ENCODE results near the gene LEAP2.
"Not testable (repeated sequence)": the region's sequence is repeated elsewhere in the genome, so short reads cannot be mapped to it uniquely, and the experiment has no call there.

LEAP2 gene

GRCh38 chr5:132836852-132837251, 36.6 kb upstream of the LEAP2 start:
- H3K27me3 Mint-ChIP-seq = no peaks in the 10 kb centered on the region
- no peaks in the 10 kb centered on the region for H3K4me1 Mint-ChIP-seq (ENCODE audit: low read depth)
- no peak overlapping the region for H3K27ac Mint-ChIP-seq
- H3K4me3 Mint-ChIP-seq = no peak overlapping the region
- H3K9me3 Mint-ChIP-seq = no peaks in the 10 kb centered on the region
- no peaks in the 10 kb centered on the region for H3K36me3 Mint-ChIP-seq (ENCODE audit: low read depth)

- no peak overlapping the region for H3K4me3 Mint-ChIP-seq
- no peak overlapping the region for H3K27ac Mint-ChIP-seq
Observed at GRCh38 chr5:132837868-132838267, 35.6 kb upstream of the LEAP2 start.

GRCh38 chr5:132838516-132839282, 34.8 kb upstream of the LEAP2 start:
- no peak overlapping the region for H3K4me3 Mint-ChIP-seq
- no peaks in the 10 kb centered on the region for H3K9me3 Mint-ChIP-seq
- H3K27me3 Mint-ChIP-seq = no peaks in the 10 kb centered on the region
- no peaks in the 10 kb centered on the region for H3K4me1 Mint-ChIP-seq (ENCODE audit: low read depth)
- H3K36me3 Mint-ChIP-seq (ENCODE audit: low read depth) = no peaks in the 10 kb centered on the region
- H3K27ac Mint-ChIP-seq = no peak overlapping the region

More at GRCh38 chr5:132837868-132838267, 35.6 kb upstream of the LEAP2 start:
- H3K27me3 Mint-ChIP-seq = no peaks in the 10 kb centered on the region
- no peaks in the 10 kb centered on the region for H3K9me3 Mint-ChIP-seq
- H3K4me1 Mint-ChIP-seq (ENCODE audit: low read depth) = no peaks in the 10 kb centered on the region
- H3K36me3 Mint-ChIP-seq (ENCODE audit: low read depth) = no peaks in the 10 kb centered on the region

- no peaks in the 10 kb centered on the region for H3K27me3 Mint-ChIP-seq
- H3K27ac Mint-ChIP-seq = no peak overlapping the region
- H3K36me3 Mint-ChIP-seq (ENCODE audit: low read depth) = no peaks in the 10 kb centered on the region
- H3K4me3 Mint-ChIP-seq = no peak overlapping the region
- H3K9me3 Mint-ChIP-seq = no peaks in the 10 kb centered on the region
- H3K4me1 Mint-ChIP-seq (ENCODE audit: low read depth) = no peaks in the 10 kb centered on the region
Observed at GRCh38 chr5:132839426-132840301, 33.8 kb upstream of the LEAP2 start.

GRCh38 chr5:132840313-132840712, 33.2 kb upstream of the LEAP2 start:
- H3K27ac Mint-ChIP-seq = no peak overlapping the region
- no peaks in the 10 kb centered on the region for H3K4me1 Mint-ChIP-seq (ENCODE audit: low read depth)
- H3K36me3 Mint-ChIP-seq (ENCODE audit: low read depth) = no peaks in the 10 kb centered on the region
- no peaks in the 10 kb centered on the region for H3K27me3 Mint-ChIP-seq
- no peak overlapping the region for H3K4me3 Mint-ChIP-seq
- H3K9me3 Mint-ChIP-seq = no peaks in the 10 kb centered on the region

GRCh38 chr5:132840896-132841295, 32.6 kb upstream of the LEAP2 start:
- Mint-ChIP-seq H3K36me3 (ENCODE audit: low read depth) (no peaks in the 10 kb centered on the region), H3K4me1 (ENCODE audit: low read depth) (no peaks in the 10 kb centered on the region), H3K27ac (no peak overlapping the region), H3K4me3 (no peak overlapping the region), H3K27me3 (no peaks in the 10 kb centered on the region), H3K9me3 (no peaks in the 10 kb centered on the region)

GRCh38 chr5:132841305-132841704, 32.2 kb upstream of the LEAP2 start:
- H3K9me3 Mint-ChIP-seq = no peaks in the 10 kb centered on the region
- no peak overlapping the region for H3K27ac Mint-ChIP-seq
- no peaks in the 10 kb centered on the region for H3K36me3 Mint-ChIP-seq (ENCODE audit: low read depth)
- no peaks in the 10 kb centered on the region for H3K27me3 Mint-ChIP-seq
- no peak overlapping the region for H3K4me3 Mint-ChIP-seq
- H3K4me1 Mint-ChIP-seq (ENCODE audit: low read depth) = no peaks in the 10 kb centered on the region

- no peak overlapping the region for H3K4me3 Mint-ChIP-seq
- H3K36me3 Mint-ChIP-seq (ENCODE audit: low read depth) = no peaks in the 10 kb centered on the region
- H3K4me1 Mint-ChIP-seq (ENCODE audit: low read depth) = no peaks in the 10 kb centered on the region
- H3K9me3 Mint-ChIP-seq = no peaks in the 10 kb centered on the region
- no peak overlapping the region for H3K27ac Mint-ChIP-seq
- peaks cover 7% of the 10 kb centered on the region for H3K27me3 Mint-ChIP-seq
Observed at GRCh38 chr5:132848270-132848669, 25.2 kb upstream of the LEAP2 start.

GRCh38 chr5:132849347-132849746, 24.1 kb upstream of the LEAP2 start:
- H3K27me3 Mint-ChIP-seq = peaks cover 10% of the 10 kb centered on the region
- H3K4me3 Mint-ChIP-seq = no peak overlapping the region
- H3K4me1 Mint-ChIP-seq (ENCODE audit: low read depth) = no peaks in the 10 kb centered on the region
- H3K27ac Mint-ChIP-seq = no peak overlapping the region
- H3K36me3 Mint-ChIP-seq (ENCODE audit: low read depth) = no peaks in the 10 kb centered on the region
- no peaks in the 10 kb centered on the region for H3K9me3 Mint-ChIP-seq

GRCh38 chr5:132850066-132850465, 23.4 kb upstream of the LEAP2 start:
- H3K4me3 Mint-ChIP-seq = no peak overlapping the region
- H3K36me3 Mint-ChIP-seq (ENCODE audit: low read depth) = no peaks in the 10 kb centered on the region
- no peaks in the 10 kb centered on the region for H3K4me1 Mint-ChIP-seq (ENCODE audit: low read depth)
- H3K27ac Mint-ChIP-seq = no peak overlapping the region
- H3K9me3 Mint-ChIP-seq = no peaks in the 10 kb centered on the region
- peaks cover 12% of the 10 kb centered on the region for H3K27me3 Mint-ChIP-seq

- H3K36me3 Mint-ChIP-seq (ENCODE audit: low read depth) = no peaks in the 10 kb centered on the region
- H3K4me1 Mint-ChIP-seq (ENCODE audit: low read depth) = no peaks in the 10 kb centered on the region
- H3K4me3 Mint-ChIP-seq = no peak overlapping the region
- no peak overlapping the region for H3K27ac Mint-ChIP-seq
- H3K27me3 Mint-ChIP-seq = peaks cover 15% of the 10 kb centered on the region
- H3K9me3 Mint-ChIP-seq = no peaks in the 10 kb centered on the region
Observed at GRCh38 chr5:132853323-132853722, 20.1 kb upstream of the LEAP2 start.

- no peaks in the 10 kb centered on the region for H3K4me1 Mint-ChIP-seq (ENCODE audit: low read depth)
- no peak overlapping the region for H3K27ac Mint-ChIP-seq
- H3K36me3 Mint-ChIP-seq (ENCODE audit: low read depth) = no peaks in the 10 kb centered on the region
- peaks cover 18% of the 10 kb centered on the region for H3K27me3 Mint-ChIP-seq
- H3K9me3 Mint-ChIP-seq = no peaks in the 10 kb centered on the region
- H3K4me3 Mint-ChIP-seq = no peak overlapping the region
Observed at GRCh38 chr5:132853790-132854189, 19.7 kb upstream of the LEAP2 start.

GRCh38 chr5:132854301-132854700, 19.2 kb upstream of the LEAP2 start:
- no peaks in the 10 kb centered on the region for H3K9me3 Mint-ChIP-seq

GRCh38 chr5:132854992-132855391, 18.5 kb upstream of the LEAP2 start:
- H3K4me3 Mint-ChIP-seq; H3K27ac Mint-ChIP-seq; H3K4me1 Mint-ChIP-seq (ENCODE audit: low read depth); H3K9me3 Mint-ChIP-seq; H3K36me3 Mint-ChIP-seq (ENCODE audit: low read depth): not testable (repeated sequence)
- peaks cover 16% of the 10 kb centered on the region for H3K27me3 Mint-ChIP-seq

More at GRCh38 chr5:132854301-132854700, 19.2 kb upstream of the LEAP2 start:
- Mint-ChIP-seq H3K36me3 (ENCODE audit: low read depth) (no peaks in the 10 kb centered on the region), H3K4me3 (no peak overlapping the region), H3K27me3 (peaks cover 19% of the 10 kb centered on the region), H3K4me1 (ENCODE audit: low read depth) (no peaks in the 10 kb centered on the region), H3K27ac (no peak overlapping the region)

GRCh38 chr5:132856011-132856410, 17.5 kb upstream of the LEAP2 start:
- no peak overlapping the region for H3K27ac Mint-ChIP-seq
- H3K9me3 Mint-ChIP-seq = no peaks in the 10 kb centered on the region
- H3K27me3 Mint-ChIP-seq = peaks cover 14% of the 10 kb centered on the region
- no peaks in the 10 kb centered on the region for H3K4me1 Mint-ChIP-seq (ENCODE audit: low read depth)
- H3K36me3 Mint-ChIP-seq (ENCODE audit: low read depth) = no peaks in the 10 kb centered on the region
- H3K4me3 Mint-ChIP-seq = no peak overlapping the region

All from stimulated activated naive CD8-positive, alpha-beta T cell treated with anti-CD3 and anti-CD28 coated beads, Interleukin-15, Interleukin-2, amounts not matched to agents 100 ng/mL and 50 ng/mL, for 24 hours (primary cell).